K562 (cell line): ENCODE results near the gene IFNGR2. TPM values are rescaled to one million over a fixed set of nuclear protein-coding genes. Genes with fewer than 3 reads are reported as not detected.
A peak's percentile ranks its signal among the peaks of the same experiment; 100 is the strongest.

ENCODE experiments used
- ATAC-seq: fragments of 200-7000 bp; cut with Tn5 transposase; 3 replicates; pipeline ENCODE4 v1.9.1; 2020; ENCODE audit warnings: moderate library complexity
- BruUV-seq: library from RNA; stranded (reverse); fragments of 400-500 nt; replicated peaks from 2 replicates; lab custom pipeline; 2021; lab: Mats Ljungman, UMichigan
- CTCF ChIA-PET: fragments of 300-600 bp; formaldehyde crosslinking; extraction: SDS; loops from one replicate; lab custom pipeline; 2021; ENCODE audit warnings: low intra/inter-chr PET ratio; lab: Yijun Ruan, JAX
- POLR2A ChIA-PET: fragments of 300-600, 350-650 bp; sonication (Branson Sonifier 250); formaldehyde crosslinking; extraction: SDS; loops from one replicate; lab custom pipeline; 2021; ENCODE audit warnings: antibody characterized with exemption, inconsistent platforms; lab: Yijun Ruan, JAX
- DNase-seq, 4 experiments: peaks; one replicate each; pipeline versions ENCODE4 v3.0.0 to v3.0.0-alpha.2; 2011 to 2018; ENCODE audit warnings: low spot score in 3 of 4, mixed read lengths in 3 of 4; ENCODE audit errors: extremely low read depth in 1 of 4
- FAIRE-seq: peaks from 2 replicates; lab custom pipeline; 2011; peaks lifted over from hg19 to GRCh38; lab: Jason Lieb, UNC
- H2AFZ ChIP-seq: 2 replicates; pipeline ENCODE4 v1.6.0; 2011; ENCODE audit warnings: low read depth, low read length, control low read depth, inconsistent platforms
- H3K27ac ChIP-seq: fragments of 200-600 bp; 3 replicates; pipeline ENCODE4 v1.8.0; 2011; ENCODE audit warnings: low read depth, mild to moderate bottlenecking, control low read depth, inconsistent platforms, low read length, moderate library complexity, mixed read lengths; ENCODE audit errors: extremely low read depth
- H3K27me3 ChIP-seq, 2 experiments: fragments of 300-600 bp in 1 of 2; 2 replicates in 1 of 2; 3 replicates in 1 of 2; pipeline versions ENCODE4 v1.6.0 to v1.8.0; 2011; ENCODE audit warnings: inconsistent platforms in 2 of 2, low read length in 2 of 2, mild to moderate bottlenecking in 1 of 2, mixed read lengths in 1 of 2, moderate library complexity in 1 of 2; ENCODE audit not compliant: control insufficient read depth in 2 of 2, insufficient read depth in 2 of 2
- H3K36me3 ChIP-seq: fragments of 300-600 bp; 3 replicates; pipeline ENCODE4 v1.8.0; 2011; ENCODE audit warnings: mild to moderate bottlenecking, low read length, inconsistent platforms; ENCODE audit not compliant: control insufficient read depth, insufficient read depth
- H3K4me1 ChIP-seq, 2 experiments: fragments of 200-600 bp in 1 of 2; replicated peaks in 1 of 2; 2 replicates in 1 of 2; 3 replicates in 1 of 2; pipeline versions ENCODE4 v1.5.1 to v1.8.0; 2011; ENCODE audit warnings: inconsistent platforms in 2 of 2, low read length in 2 of 2, mild to moderate bottlenecking in 1 of 2, mixed read lengths in 1 of 2, moderate library complexity in 1 of 2; ENCODE audit not compliant: control insufficient read depth in 2 of 2, insufficient read depth in 2 of 2
- H3K4me2 ChIP-seq: 2 replicates; pipeline ENCODE4 v1.6.1; 2011; ENCODE audit warnings: low read length, control low read depth, inconsistent platforms, mixed read lengths; ENCODE audit not compliant: insufficient read depth
- H3K4me3 ChIP-seq: fragments of 200-600 bp; sonication (generic), shearing (Covaris generic); 2 replicates; pipeline ENCODE4 v1.5.1; 2016; ENCODE audit warnings: control low read depth, inconsistent platforms
- H3K79me2 ChIP-seq: fragments of 200-600 bp; 3 replicates; pipeline ENCODE4 v1.8.0; 2011; ENCODE audit warnings: low read length, inconsistent platforms; ENCODE audit not compliant: control insufficient read depth, insufficient read depth
- H3K9ac ChIP-seq, 2 experiments: 2 replicates each; pipeline versions ENCODE4 v1.6.0 to v1.6.1; 2011; ENCODE audit warnings: low read depth in 2 of 2, low read length in 2 of 2, control low read depth in 1 of 2, inconsistent platforms in 1 of 2, mild to moderate bottlenecking in 1 of 2, mixed read lengths in 1 of 2; ENCODE audit not compliant: insufficient read depth in 1 of 2
- H3K9me1 ChIP-seq: one replicate; pipeline ENCODE4 v1.6.0; 2011; ENCODE audit warnings: inconsistent platforms, mild to moderate bottlenecking, low read length, moderate library complexity; ENCODE audit not compliant: control insufficient read depth, insufficient read depth
- H3K9me3 ChIP-seq: replicated peaks from 2 replicates; pipeline ENCODE4 v1.5.1; 2011; ENCODE audit warnings: low read depth, low read length, inconsistent platforms; ENCODE audit not compliant: control insufficient read depth, insufficient read depth
- H4K20me1 ChIP-seq: replicated peaks from 2 replicates; pipeline ENCODE4 v1.6.1; 2011; ENCODE audit warnings: low read length, inconsistent platforms, mixed read lengths; ENCODE audit not compliant: control insufficient read depth, insufficient read depth
- C11orf30 ChIP-seq: fragments of 450-650 bp; IDR thresholded peaks from 2 replicates; pipeline ENCODE4 v1.6.1; 2016; ENCODE audit warnings: low read depth, mild to moderate bottlenecking
- E2F4 ChIP-seq: sonication (generic); formaldehyde crosslinking; IDR thresholded peaks from 2 replicates; pipeline ENCODE4 v1.8.0; 2022; ENCODE audit warnings: mild to moderate bottlenecking, low read depth, missing genetic modification reagents
- ELF4 ChIP-seq: fragments of 450-650 bp; formaldehyde crosslinking; IDR thresholded peaks from 2 replicates; pipeline ENCODE4 v1.4.0; 2022; ENCODE audit warnings: missing genetic modification characterization
- FUS ChIP-seq: fragments of 200-400 bp; formaldehyde crosslinking; optimal IDR thresholded peaks from 2 replicates; pipeline ENCODE3; 2017; ENCODE audit warnings: low read depth, low read length
- HOXB6 ChIP-seq: fragments of 250-450 bp; sonication (Bioruptor Pico); IDR thresholded peaks from 2 replicates; pipeline ENCODE4 v1.5.1; 2022; ENCODE audit warnings: mild to moderate bottlenecking, borderline replicate concordance
- MAFF ChIP-seq: IDR thresholded peaks from 2 replicates; pipeline ENCODE4 v1.6.1; 2012; ENCODE audit warnings: low read length, improper control_type of control experiment
- MAFG ChIP-seq: fragments of 450-650 bp; conservative IDR thresholded peaks from 2 replicates; pipeline ENCODE4 v1.6.1; 2016; ENCODE audit warnings: missing genetic modification characterization, missing compliant biosample characterization
- MAFK ChIP-seq: IDR thresholded peaks from 2 replicates; pipeline ENCODE4 v1.6.1; 2011; ENCODE audit warnings: low read length, improper control_type of control experiment
- USF2 ChIP-seq: sonication (generic); formaldehyde crosslinking; IDR thresholded peaks from 2 replicates; pipeline ENCODE4 v1.5.0; 2020; ENCODE audit warnings: missing genetic modification reagents
- ZKSCAN3 ChIP-seq: fragments of 250-450 bp; sonication (Bioruptor Pico); IDR thresholded peaks from 2 replicates; pipeline ENCODE4 v1.4.0; 2020
- ZNF316 ChIP-seq: fragments of 450-650 bp; IDR thresholded peaks from 2 replicates; pipeline ENCODE4 v1.6.1; 2016
- WGBS: fragments of 100-300 bp; shearing (Covaris generic); methylation state at CpG from one replicate; pipeline ENCODE4 v1.1.6; 2016; ENCODE audit warnings: low coverage, mixed read lengths; ENCODE audit not compliant: insufficient coverage; ENCODE audit errors: missing lambda C conversion rate; 5-methylcytosine and 5-hydroxymethylcytosine counted together
- in situ Hi-C: fragments of 300-500 bp; cut with MboI; formaldehyde crosslinking; loops from 4 replicates; pipeline ENCODE4 v1.15.0; 2018; ENCODE audit warnings: inconsistent platforms, mixed read lengths
- intact Hi-C: fragments of 100-400 bp; cut with micrococcal nuclease; formaldehyde crosslinking; loops from 2 replicates; pipeline ENCODE4 v1.14.2; 2022
- polyA plus RNA-seq, 8 experiments: library from polyadenylated mRNA; depleted of rRNA in 4 of 8; stranded (reverse) in 5 of 8; unstranded in 3 of 8; fragments of >200 nt; fragmentation: Nextera tagmentation in 2 of 8; fragmentation: Illumina TruSeq in 1 of 8; extraction: Ambion mirVana in 2 of 8; extraction: Trizol in 1 of 8; gene quantifications; 2 replicates each; pipeline versions ENCODE4 v1.2.1 to v1.2.3, GENCODE V29; 2011 to 2014; ENCODE audit warnings: inconsistent platforms in 1 of 8, missing spikeins in 1 of 8
- total RNA-seq, 7 experiments: library from RNA; depleted of rRNA in 6 of 7; stranded (reverse); fragments of >200 nt in 6 of 7; fragmentation: Illumina TruSeq in 2 of 7; extraction: Trizol in 2 of 7; gene quantifications; 2 replicates each; pipeline versions ENCODE4 v1.2.1 to v1.2.3, GENCODE V29; 2011 to 2021; ENCODE audit warnings: low replicate concordance in 1 of 7

Gene IFNGR2
- total and polyA plus RNA-seq, 9 of the 15 experiments (the other 6 are each of a cell fraction or from before 2014, with no cell fraction given): 6.7 to 58.0 (median 28.5) TPM

GRCh38 chr21:33393348-33393747 is 9.9 kb upstream of the IFNGR2 start:
- no peak overlapping the region for H3K4me3 ChIP-seq
- H3K9me1 ChIP-seq: no peaks in the 10 kb centered on the region
- no peaks in the 10 kb centered on the region for H3K4me1 ChIP-seq
- 32% methylated on average over 5 of the region's 5 CpGs for WGBS
- CTCF ChIA-PET: no interaction called here
- no peaks in the 10 kb centered on the region for H3K9me3 ChIP-seq
- no peaks in the 10 kb centered on the region for H3K79me2 ChIP-seq
- no peak overlapping the region for H3K27ac ChIP-seq
- H3K27me3 ChIP-seq: peaks cover 0 to 8% of the 10 kb centered on the region in 2 experiments; a peak in 1 of 5 replicates
- POLR2A ChIA-PET: interaction anchor here (0.6 to 0.7 kb wide), 2 partner anchors 8 to 101 kb away, joined by 3 to 4 read pairs; no protein-coding TSS in a partner anchor
- H2AFZ ChIP-seq: no peak overlapping the region
- intact Hi-C loops: no loop called here
- no peak overlapping the region for H3K4me2 ChIP-seq
- no peak for TF ChIP-seq USF2 (CRISPR knock-in tag)
- TF ChIP-seq, all 486 proteins: peak for 0
- no TSS peak for BruUV-seq
- DNase-seq (no peak), FAIRE-seq (no peak), ATAC-seq (no peak)
- no peaks in the 10 kb centered on the region for H3K36me3 ChIP-seq
- H3K9ac ChIP-seq: no peak overlapping the region
- no peaks in the 10 kb centered on the region for H4K20me1 ChIP-seq
- in situ Hi-C loops: no loop called here

- intact Hi-C loops (no loop called here), in situ Hi-C loops (no loop called here)
- BruUV-seq: no TSS peak
- no peak overlapping the region for H3K4me3 ChIP-seq
- no peaks in the 10 kb centered on the region for H3K4me1 ChIP-seq
- peaks cover 0 to 8% of the 10 kb centered on the region in 2 experiments; a peak in 1 of 5 replicates for H3K27me3 ChIP-seq
- H3K9me1 ChIP-seq: no peaks in the 10 kb centered on the region
- DNase-seq (no peak), FAIRE-seq (no peak), ATAC-seq (no peak)
- CTCF ChIA-PET: no interaction called here
- H4K20me1 ChIP-seq: no peaks in the 10 kb centered on the region
- 18% methylated on average over 6 of the region's 8 CpGs for WGBS
- no peak overlapping the region for H3K4me2 ChIP-seq
- H3K27ac ChIP-seq: no peak overlapping the region
- no peak overlapping the region for H3K9ac ChIP-seq
- TF ChIP-seq MAFF (peak; percentile 59), FUS (no peak), MAFG (tag) (peak; percentile 73), MAFK (peak; percentile 46), ELF4 (no peak), E2F4 (CRISPR knock-in tag) (no peak), ZKSCAN3 (CRISPR knock-in tag) (no peak), ZNF316 (peak; percentile 92), HOXB6 (no peak), C11orf30 (peak; percentile 88)
- POLR2A ChIA-PET: interaction anchor here (0.7 kb wide), 1 partner anchor 9 kb away, joined by 4 read pairs; no protein-coding TSS in a partner anchor
- H3K9me3 ChIP-seq: no peaks in the 10 kb centered on the region
- H3K79me2 ChIP-seq: no peaks in the 10 kb centered on the region
- no peaks in the 10 kb centered on the region for H3K36me3 ChIP-seq
- H2AFZ ChIP-seq: 0 out of 2 replicates have a peak overlapping the region, but pooled peaks have one; percentile 5
Observed at GRCh38 chr21:33394260-33394659, 9.0 kb upstream of the IFNGR2 start.
